Suppressor macrophage (primary cell): ENCODE measurements around the gene C10orf120.

Experiments used
- DNase-seq, 4 experiments: peaks; one replicate each; pipeline ENCODE4 v3.0.0-alpha.2; 2020 to 2022

The C10orf120 gene

DNA sequence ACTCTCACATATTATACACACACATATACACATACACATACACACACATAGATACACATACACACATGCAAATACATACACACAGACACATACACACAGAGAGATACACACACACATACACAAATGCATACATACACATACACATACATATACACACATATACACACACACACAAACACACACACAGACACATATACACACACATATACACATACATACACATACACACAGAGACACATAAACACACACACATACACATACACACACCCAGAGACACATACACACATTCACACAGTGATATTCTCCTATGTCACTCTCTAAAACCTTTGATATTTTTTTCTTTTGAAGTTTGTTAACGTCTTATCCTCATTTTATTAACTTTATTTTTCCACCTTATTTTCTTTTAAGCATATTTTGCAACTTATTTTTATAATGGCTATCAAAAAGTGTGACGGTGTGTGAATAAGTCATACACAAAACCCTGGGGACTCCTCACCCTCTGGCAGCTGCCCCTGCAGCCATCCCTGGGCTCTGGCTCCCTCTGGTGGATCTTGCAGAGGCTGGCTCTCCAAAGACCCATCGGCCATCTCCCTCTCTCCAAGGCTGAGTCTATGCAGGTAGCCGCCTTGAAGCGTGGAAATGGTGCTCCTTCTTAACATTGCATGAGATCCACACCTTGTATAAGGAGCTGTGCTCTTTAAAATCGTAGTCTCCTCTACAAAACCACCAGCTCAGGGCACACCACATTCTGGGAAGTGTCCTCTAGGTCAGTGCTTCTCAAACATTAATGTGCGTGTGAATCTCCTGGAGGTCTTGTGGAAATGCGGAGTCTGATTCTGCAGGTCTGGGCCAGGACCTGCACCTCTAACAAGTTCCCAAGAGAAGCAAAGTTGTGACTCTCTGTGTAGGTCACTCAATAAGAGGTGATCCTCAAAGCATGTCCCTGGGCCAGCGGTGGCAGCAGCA, 4.1 kb upstream of the C10orf120 start:
- DNase-seq: peak; percentile 53 to 73 (median 58)

DNA sequence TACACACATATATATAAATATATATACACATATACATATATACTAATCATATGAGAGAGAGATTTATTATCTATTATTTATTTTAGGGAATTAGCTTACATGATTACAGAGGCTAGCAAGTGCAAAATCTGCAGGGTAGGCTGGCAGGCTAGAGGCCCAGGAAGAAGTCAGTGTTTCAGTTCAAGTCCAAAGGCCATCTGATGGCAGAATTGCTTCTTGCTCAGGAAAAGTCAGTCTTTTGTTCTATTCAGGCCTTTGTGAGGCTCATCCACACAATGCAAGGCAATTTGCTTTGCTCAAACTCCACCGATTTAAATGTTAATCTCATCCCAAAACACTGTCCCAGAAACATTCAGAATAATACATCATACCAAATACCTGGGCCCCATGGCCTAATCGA, 2.6 kb upstream of the C10orf120 start:
- no peak for DNase-seq

DNA sequence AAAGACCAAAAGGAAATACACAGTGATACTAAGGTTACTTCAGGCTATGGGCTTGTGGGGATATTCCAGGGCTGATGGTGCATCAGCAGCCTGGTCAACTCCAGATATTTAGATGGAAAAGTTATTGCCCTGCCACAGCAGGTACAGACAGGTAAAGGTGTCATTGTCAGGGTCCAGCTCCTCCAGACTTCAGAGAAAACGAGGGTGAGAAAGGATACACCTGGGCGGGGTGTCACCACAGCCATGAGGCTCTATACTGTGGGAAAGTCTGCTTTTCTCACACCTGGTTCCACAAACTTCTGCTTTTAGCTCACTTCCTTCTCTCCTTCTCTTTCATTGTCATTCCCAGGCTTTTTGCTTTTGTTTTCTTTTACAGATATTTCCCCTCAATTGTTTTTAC, 2.0 kb upstream of the C10orf120 start:
- no peak for DNase-seq

DNA sequence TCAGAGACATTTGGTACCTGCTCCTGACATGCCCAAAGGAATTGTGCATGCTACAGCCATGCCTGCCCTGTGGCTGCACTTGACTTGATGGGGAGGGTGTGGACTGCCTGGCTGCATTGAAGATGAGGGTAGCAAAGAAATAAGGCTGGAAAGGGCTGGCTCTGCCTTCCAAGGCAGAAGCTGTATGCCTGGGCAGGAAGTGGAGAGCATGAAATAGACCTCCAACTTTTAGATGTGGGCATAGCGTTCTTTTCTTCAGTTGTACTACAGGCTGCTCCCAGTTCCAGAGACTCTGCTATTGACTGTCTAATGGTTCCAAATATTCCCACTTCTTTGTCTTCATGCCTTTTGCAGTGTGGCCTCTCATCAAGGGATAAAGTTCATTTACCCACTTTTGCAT, 3.0 kb downstream of the C10orf120 start:
- DNase-seq: no peak

DNA sequence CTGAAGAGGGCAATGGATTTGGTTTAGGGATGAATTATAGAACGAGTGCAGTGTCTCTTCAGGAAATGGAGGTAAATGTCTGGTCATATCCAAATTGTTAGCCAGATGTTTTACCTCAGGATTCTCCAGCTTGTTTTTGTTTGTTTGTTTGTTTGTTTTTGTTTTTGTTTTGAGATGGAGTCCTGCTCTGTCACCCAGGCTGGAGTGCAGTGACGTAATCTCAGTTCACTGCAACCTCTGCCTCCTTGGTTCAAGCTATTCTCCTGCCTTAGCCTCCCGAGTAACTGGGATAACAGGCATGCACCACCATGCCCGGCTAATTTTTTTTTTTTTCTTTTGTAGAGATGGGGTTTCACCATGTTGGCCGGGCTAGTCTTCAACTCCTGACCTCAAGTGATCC, 6.9 kb downstream of the C10orf120 start:
- DNase-seq: no peak

DNA sequence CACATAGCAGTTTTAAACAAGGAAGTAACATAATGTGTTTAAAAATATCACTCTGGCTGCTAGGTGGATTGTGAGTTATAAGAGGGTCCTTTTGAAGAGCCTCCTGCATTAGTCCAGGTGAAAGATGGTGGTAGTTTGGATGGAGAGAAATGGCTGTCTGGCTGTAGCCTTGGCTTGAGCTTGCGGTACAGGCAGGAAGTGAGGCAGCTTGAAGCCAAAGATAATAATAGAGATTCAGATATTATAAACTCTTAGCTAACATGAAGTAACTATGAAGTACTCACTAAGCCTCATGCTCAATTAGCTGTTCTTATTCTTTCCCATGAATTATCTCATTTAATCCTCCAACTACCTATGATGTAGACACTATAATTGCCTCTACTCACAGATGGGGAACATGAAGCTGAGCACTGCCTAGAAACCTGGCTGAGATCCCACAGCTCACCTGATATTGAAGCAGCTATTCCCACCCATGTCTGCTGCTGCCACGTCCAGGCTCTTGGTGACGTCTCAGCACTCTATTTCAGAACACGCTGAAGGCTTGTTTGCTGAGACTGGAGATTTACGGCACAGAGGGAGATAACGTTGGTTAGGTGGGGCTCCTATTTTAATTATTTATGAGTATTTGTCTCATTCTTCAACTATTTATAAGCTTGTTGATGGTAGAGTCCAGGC, 10.4 kb downstream of the C10orf120 start:
- no peak for DNase-seq

DNA sequence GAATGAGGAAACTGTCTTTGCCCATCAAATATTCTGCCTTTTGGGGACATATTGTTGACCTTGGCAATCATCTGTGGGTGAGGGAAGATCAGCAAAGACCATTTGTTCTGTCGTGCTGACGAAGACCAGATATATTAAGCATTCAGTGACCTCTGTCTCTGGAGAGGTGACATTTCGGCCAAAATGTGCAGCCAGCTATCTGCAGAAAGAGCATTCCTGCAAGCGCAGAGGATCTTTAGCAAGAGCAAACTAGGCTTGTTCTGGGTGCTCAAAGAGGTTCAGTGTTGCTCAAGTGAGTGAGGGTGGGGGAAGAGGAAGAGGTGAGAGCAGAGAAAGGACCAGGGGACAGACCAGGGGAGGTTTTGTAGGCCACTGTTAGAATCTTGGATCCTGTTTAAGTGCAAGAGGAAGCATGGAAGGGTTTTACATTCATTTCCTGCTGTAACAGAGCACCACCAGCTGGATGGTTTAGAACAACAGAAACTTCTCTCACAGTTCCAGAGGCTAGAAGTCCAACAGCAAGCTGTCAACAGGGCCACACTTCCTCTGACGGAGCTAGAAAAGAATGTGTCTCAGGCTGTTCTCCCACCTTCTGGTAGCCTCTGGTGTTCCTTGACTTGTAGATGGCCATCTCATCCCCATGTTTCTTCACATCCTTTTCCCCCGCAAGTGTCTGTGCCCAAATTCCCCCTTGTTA, 11.2 kb downstream of the C10orf120 start:
- no peak for DNase-seq

DNA sequence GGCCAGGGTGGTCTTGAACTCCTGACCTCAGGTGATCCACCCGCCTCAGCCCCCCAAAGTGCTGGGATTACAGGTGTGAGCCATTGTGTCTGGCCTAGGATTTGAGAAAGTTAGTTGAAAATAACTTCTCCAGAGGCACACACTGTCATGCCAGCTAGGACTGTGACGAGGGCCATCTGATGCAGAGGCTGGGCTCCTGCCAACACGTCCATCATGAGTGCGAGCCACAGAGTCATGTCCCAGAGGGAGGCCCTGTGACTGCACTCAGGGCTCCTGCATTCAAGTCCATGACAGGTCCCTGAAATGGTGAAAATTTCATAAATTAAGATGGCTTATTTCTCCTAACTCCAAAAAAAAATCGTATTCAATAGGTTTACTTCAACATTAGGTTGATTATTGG, 17.1 kb downstream of the C10orf120 start:
- DNase-seq: no peak

DNA sequence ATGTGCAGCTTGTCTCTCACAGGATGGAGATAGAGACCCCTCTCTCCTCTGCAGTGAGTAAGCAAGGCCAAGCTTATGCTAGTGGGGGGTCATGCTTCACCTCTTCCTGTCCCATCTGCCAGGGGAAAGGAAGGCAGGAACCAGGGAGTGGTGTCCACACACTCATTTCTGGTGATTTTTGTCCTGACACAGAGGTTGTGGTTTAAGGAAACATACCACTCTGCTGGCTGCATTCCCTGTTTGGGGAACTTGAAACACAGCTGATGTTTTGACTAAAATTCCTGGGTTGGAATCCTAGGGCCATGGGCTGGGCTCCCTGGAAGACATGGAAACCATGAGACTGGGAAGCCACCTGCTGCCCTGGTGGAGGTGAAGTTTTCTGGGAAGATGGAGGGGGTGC, 21.4 kb downstream of the C10orf120 start:
- no peak for DNase-seq

DNA sequence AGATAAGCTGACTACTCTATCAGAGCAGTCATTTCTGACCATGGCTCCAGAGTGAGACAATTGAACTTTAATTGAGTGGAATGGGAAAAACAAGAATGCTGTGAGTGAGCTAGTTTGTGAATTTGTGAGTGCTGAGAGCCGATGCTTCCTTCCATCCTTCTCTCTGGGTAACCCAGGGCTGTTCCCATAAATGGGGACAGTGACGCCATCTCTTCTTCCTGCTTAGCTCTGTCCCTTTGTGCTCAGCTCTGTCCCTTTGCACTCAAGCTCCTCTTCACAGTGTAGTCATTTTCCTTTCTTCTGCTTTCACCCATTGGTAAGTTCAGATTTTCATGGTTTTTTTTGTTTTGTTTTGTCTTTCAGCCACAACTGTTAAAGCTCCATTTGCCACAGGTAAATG, 24.4 kb downstream of the C10orf120 start:
- no peak for DNase-seq

DNA sequence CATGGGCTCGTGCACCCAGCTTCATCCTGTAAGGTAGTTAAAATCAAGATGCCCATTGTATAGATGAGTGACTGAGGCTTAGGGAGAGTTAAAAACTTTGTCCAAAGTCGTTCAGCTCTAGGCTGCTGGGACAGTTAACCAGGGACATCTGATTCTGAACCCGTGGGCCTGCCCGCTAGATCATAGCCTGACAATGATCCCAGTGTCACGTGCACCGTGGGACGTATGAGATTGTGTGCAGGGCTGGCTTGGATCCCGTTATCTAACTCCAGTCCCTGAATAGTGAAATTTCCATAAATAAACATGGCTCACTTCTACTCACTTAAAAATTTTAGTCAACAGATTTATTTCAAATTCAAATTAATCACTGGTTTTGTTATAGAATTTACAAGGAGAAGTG, 24.9 kb downstream of the C10orf120 start:
- no peak for DNase-seq

DNA sequence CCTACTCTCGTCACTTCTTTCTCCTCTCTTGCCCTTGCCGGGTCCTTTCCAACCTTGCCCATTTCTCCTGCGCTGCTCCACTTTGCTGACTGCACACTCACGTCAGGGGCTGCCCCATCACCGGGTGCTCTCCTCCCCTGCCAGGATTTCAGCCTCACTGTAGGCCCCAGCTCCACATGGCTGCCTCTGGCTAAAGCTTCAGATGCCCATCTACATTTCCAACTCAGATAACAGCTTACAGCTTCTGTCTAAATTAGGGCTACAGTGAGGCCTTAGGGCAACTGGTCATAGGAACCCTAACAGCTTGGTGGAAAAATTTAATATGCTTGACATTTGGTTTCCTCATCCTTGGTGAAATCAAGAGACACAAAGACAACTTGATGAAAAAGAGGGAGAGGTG, 25.9 kb downstream of the C10orf120 start:
- DNase-seq: no peak

DNA sequence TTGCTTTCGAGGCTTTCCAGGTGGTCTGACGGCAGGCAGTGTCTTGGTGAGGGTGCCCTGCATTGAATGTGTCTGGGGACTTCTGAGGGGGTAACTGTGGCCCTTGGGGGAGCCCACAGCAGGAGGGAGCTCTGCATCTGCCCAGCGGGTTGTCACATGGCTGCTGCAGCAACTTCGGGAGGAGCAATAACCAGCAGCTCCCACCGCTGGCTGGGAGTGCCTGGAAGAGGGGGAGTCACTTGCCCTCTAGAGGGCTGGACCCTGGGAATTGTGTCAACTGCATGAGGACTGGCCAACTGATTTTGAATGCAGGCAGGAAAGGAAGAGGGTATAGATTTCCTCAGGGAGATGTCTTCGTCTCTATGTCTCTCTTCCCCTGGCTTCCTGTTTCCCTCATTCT, 26.4 kb downstream of the C10orf120 start:
- no peak for DNase-seq

DNA sequence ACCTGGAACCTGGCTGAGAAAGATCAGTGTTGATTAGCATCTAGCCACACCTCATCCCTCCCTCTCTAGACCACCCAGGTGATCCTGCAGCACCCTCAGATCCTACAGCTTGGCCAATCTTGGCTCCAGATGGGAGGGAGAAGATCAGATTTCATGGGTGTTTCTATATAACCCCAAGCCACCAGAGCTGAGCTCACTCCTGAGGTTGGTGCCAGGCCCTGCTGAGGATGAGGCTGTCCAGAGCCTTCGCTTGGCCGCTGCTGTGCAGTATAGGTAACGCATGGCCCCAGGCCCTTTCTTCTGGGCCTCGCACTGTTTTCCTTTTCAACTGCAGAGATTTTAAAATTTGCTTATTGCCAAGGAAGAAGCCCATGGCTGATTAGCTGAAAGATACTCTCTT, 27.0 kb downstream of the C10orf120 start:
- DNase-seq: no peak

DNA sequence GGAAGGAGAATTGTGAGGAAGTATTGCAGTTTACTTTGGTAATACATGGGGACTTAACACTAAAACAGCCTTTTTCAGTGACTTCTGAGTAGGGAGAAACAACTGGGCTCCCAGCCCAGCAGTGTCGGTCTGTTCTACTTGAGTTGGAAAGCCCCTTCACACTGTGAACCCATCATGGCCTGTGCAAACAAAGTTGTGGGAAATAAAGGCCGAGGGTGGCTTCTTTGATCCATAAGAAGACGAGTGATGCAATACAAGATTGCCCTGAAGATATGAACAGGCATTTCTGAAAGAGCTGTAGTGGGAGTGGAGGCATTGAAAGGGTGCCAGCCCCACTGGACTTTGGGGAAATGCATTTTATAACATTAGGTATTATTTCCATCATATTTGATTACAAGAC, 28.3 kb downstream of the C10orf120 start:
- DNase-seq: no peak

DNA sequence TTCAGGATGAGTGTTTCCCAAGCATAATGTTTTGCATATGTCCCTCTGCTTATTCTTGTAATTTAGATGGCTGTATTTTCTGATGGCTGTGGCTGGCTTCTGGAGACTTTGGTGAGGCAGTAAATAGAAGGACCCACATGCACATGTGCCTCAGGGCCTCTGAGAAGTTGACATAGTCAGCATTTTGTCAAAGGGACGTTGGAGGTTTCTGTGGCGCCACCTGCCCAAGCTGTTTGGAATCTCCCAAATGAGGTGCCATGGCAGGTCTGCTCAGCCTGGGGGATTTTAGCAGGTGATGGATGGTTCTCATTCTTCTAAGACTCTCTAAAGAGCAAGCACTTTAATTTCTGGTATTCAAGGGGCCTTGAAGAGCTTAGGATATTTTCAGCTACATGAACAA, 29.8 kb downstream of the C10orf120 start:
- DNase-seq: no peak

DNA sequence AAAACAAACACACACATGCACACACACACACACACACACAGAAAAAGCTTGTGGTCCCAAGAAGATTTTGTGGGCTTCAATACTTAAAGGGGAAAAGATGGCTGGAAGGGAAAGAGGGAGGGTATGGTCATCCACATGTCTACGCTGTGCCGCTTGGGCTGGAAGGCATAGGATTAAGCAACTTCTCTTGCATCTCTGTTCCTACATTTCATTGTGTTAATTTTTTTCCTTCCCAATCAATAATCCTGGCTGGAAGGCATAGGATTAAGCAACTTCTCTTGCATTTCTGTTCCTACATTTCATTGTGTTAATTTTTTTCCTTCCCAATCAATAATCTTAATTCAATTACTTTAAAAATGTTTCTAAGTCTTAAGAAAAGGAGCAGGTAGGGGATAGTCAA, 30.6 kb downstream of the C10orf120 start:
- DNase-seq: no peak

DNA sequence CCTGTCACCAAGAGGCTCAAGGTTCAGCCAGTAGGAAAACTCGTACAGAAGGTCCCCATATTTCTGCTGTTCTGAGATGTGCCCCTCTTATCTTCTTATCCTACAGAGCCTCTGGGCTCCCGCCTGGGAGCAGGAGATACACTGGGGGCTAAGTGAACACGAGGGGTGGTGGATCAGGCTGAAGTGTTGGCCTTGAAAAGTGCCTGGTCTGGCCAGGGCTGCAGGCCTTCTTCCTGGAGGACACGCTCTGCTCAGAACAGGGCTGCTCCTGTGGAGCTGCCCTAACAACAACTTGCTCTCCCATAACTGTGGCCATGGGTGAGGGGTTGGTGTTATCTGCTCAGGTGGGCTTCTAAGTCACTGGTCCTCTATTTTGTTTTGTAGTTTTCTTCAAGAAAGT, 33.7 kb downstream of the C10orf120 start:
- DNase-seq: no peak

DNA sequence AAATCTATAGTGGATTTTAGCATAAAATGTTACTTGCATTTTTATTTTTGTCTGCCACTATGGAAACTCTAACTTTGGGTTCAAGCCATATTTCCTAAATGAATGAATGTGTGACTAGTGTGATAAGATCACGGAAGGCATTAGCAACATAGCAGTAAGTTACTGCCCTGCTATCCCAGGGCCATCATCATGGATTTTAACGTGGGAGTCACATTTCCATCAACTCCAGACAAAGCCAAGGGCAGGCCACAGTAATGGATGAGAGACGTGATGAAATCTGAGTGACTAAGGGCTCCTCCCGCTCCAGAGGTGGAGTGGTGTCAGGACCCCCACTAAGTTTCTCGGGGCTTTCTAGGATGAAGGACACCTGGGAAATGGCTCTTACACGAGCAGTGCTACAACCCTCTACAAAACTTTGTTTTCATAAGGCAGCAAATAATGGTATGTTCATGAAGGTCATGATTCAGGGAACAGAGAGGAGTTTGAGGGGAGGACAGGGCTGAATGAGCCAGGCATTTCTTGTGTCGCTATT, 34.3 kb downstream of the C10orf120 start:
- DNase-seq: no peak

DNA sequence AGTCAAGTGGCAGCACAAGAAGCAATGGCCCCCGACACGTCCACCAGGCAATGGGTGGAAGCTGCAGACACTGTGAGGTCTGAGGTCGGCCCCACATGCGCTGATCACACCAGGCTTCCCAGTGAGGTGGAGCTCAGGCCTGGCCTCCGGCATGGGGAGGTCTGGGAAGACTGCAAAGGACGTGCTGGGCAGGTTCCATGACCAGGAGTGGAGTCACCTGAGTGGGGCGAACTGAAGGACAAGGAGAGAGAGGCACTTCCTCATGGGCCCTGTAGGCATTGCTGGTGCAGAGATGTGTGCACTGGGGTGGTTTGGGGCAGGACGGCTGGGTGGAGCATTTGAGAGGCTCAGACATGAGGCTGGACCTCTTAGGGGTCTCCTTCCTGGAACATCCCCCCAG, 35.1 kb downstream of the C10orf120 start:
- DNase-seq: no peak

DNA sequence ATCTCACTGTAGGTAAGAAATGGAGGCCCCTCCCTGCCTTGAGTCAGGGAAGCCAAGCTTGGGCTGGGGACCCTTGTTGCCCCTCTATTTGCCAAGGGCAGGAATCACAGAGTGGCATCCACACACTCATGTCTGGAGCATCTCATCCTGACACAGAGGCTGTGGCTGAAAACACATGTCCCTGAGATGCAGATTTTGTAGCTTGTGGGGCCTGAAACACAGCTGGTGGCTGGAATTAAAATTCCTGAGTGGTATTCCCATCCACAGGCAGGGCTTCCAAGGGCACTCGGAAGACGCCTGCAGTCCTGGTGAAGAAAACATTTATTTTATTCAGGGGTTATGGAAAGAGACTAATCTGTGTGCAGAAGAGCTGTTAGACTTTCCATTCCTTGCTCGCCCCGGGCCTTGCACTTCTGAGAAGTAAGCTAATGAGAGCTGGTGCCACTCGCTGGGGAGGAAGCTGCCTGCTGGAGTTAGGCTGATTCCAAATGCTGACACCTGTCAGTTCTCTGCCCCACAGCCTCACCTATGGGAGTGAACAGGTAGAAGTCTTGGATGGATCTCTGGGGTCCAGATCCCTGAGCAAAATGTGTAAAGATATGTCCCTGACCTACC, 36.0 kb downstream of the C10orf120 start:
- DNase-seq: no peak

DNA sequence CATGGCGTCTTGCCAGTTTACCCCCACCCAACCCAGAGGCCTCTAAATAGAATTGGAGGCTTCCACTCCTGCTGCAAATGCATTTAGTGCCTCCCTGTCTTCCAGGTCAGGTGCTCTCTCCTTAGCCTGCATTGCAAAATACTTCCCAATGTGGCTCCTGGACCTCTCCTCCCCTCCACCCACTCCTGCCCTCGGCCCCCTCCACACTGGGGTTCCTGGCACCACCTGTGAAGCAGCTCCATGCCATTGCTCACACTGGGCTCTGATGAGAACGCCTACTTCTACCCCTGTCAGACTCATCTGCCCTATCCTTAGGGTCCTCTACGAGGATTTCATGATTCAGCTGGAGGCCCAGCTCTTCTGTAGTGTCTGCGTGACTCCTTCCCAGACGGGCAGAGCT, 37.4 kb downstream of the C10orf120 start:
- DNase-seq: no peak

DNA sequence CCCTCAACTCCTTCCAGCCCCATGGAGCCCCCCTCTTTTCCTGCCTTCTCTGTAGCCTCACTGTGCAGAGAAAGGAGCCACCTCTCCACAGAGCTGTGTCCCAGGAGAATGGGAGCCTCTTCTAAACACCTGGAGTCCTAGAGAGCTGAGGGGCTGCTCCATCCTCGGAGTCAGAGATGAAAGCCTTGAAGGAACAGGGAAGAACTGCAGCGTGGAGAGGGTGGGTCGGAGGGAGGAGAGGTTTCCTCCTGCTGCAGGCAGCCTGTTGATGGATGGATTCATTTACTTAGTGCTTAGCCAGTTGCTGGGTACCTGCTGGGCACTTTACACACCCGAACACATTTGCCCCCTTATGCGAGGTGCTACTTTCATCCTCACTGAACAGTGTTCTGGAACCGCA, 39.0 kb downstream of the C10orf120 start:
- no peak for DNase-seq
